Activated T-cell treated with anti-CD3 and anti-CD28 coated beads, Interleukin-2, amount 50 U/mL, for 1 hour (primary cell): ENCODE measurements around the gene TGFA.

Experiments
- DNase-seq: peaks from one replicate; pipeline ENCODE4 v3.0.0-alpha.2; 2020

Gene TGFA

GRCh38 chr2:70523672-70523995 lies 30.0 kb downstream of the TGFA start:
- DNase-seq, result no peak

- no peak for DNase-seq
These were observed 31.0 kb downstream of the TGFA start for GRCh38 chr2:70522627-70523026.

- no peak for DNase-seq
These were observed 32.8 kb downstream of the TGFA start for GRCh38 chr2:70520825-70521224.

GRCh38 chr2:70519453-70519852 lies 34.2 kb downstream of the TGFA start:
- no peak for DNase-seq

GRCh38 chr2:70518557-70518956 lies 35.1 kb downstream of the TGFA start:
- DNase-seq, result no peak

GRCh38 chr2:70517804-70518203 lies 35.8 kb downstream of the TGFA start:
- DNase-seq, result no peak

GRCh38 chr2:70516596-70516995 lies 37.0 kb downstream of the TGFA start:
- no peak for DNase-seq

- no peak for DNase-seq
These were observed 37.7 kb downstream of the TGFA start for GRCh38 chr2:70515938-70516337.

- no peak for DNase-seq
These were observed 39.0 kb downstream of the TGFA start for GRCh38 chr2:70514612-70515055.

- DNase-seq, result no peak
These were observed 39.9 kb downstream of the TGFA start for GRCh38 chr2:70513738-70514137.

GRCh38 chr2:70511971-70512729 lies 41.5 kb downstream of the TGFA start:
- DNase-seq, result no peak

- no peak for DNase-seq
These were observed 43.3 kb downstream of the TGFA start for GRCh38 chr2:70510313-70510712.

- no peak for DNase-seq
These were observed 44.1 kb downstream of the TGFA start for GRCh38 chr2:70509565-70509964.

- no peak for DNase-seq
These were observed 44.7 kb downstream of the TGFA start for GRCh38 chr2:70508711-70509462.

GRCh38 chr2:70505613-70506391 lies 47.8 kb downstream of the TGFA start:
- DNase-seq, result no peak

GRCh38 chr2:70504750-70505149 lies 48.9 kb downstream of the TGFA start:
- DNase-seq, result no peak

GRCh38 chr2:70503896-70504295 lies 49.7 kb downstream of the TGFA start:
- no peak for DNase-seq

GRCh38 chr2:70501728-70502127 lies 51.9 kb downstream of the TGFA start:
- DNase-seq, result no peak

- no peak for DNase-seq
These were observed 52.4 kb downstream of the TGFA start for GRCh38 chr2:70501215-70501614.

- no peak for DNase-seq
These were observed 54.4 kb downstream of the TGFA start for GRCh38 chr2:70499253-70499652.

GRCh38 chr2:70498528-70498927 lies 55.1 kb downstream of the TGFA start:
- no peak for DNase-seq

- no peak for DNase-seq
These were observed 55.6 kb downstream of the TGFA start for GRCh38 chr2:70498054-70498453.

- DNase-seq, result no peak
These were observed 56.8 kb downstream of the TGFA start for GRCh38 chr2:70496819-70497218.
